Neural progenitor cell (in vitro differentiated cells): ENCODE data around the gene FBXL4. TPM values are rescaled to one million over a fixed set of nuclear protein-coding genes. Genes with fewer than 3 reads are reported as not detected.
"Not testable (repeated sequence)": the region's sequence is repeated elsewhere in the genome, so short reads cannot be mapped to it uniquely, and the experiment has no call there.

Source experiments
- DNase-seq: peaks from one replicate; pipeline ENCODE4 v3.0.0-alpha.2; 2016; ENCODE audit warnings: low spot score
- H2AFZ ChIP-seq: fragments of 200-600 bp; sonication (generic); replicated peaks from 2 replicates; pipeline ENCODE4 v1.6.1; 2016; ENCODE audit warnings: antibody characterized with exemption
- H3F3A ChIP-seq: fragments of 200-600 bp; sonication (generic); 2 replicates; pipeline ENCODE4 v1.6.1; 2016; ENCODE audit warnings: antibody characterized with exemption, low read depth
- H3K27ac ChIP-seq: fragments of 200-600 bp; sonication (generic); 2 replicates; pipeline ENCODE4 v1.5.1; 2016; ENCODE audit warnings: mild to moderate bottlenecking
- H3K27me3 ChIP-seq: fragments of 200-600 bp; sonication (generic); 2 replicates; pipeline ENCODE4 v1.6.1; 2016; ENCODE audit warnings: mild to moderate bottlenecking, moderate library complexity
- H3K36me3 ChIP-seq: fragments of 200-600 bp; sonication (generic); 2 replicates; pipeline ENCODE4 v1.5.1; 2016
- H3K4me1 ChIP-seq: fragments of 200-600 bp; sonication (generic); 2 replicates; pipeline ENCODE4 v1.6.1; 2016; ENCODE audit warnings: mixed run types
- H3K4me2 ChIP-seq: fragments of 200-600 bp; sonication (generic); 2 replicates; pipeline ENCODE4 v1.6.1; 2016
- H3K4me3 ChIP-seq: fragments of 200-600 bp; sonication (generic); 2 replicates; pipeline ENCODE4 v1.5.1; 2016
- H3K79me2 ChIP-seq: fragments of 200-600 bp; sonication (generic); 2 replicates; pipeline ENCODE4 v1.6.1; 2016; ENCODE audit warnings: low read depth
- H3K9ac ChIP-seq: fragments of 200-600 bp; sonication (generic); 2 replicates; pipeline ENCODE4 v1.6.1; 2016
- H3K9me3 ChIP-seq: fragments of 200-600 bp; sonication (generic); 2 replicates; pipeline ENCODE4 v1.5.1; 2016; ENCODE audit warnings: low read depth
- H4K20me1 ChIP-seq: fragments of 200-600 bp; sonication (generic); 2 replicates; pipeline ENCODE4 v1.6.1; 2016; ENCODE audit warnings: low read depth
- H3K27ac Mint-ChIP-seq: 3 replicates; pipeline ENCODE4 v1.8.0; 2021; ENCODE audit warnings: mixed read lengths
- H3K27me3 Mint-ChIP-seq: 2 replicates; pipeline ENCODE4 v1.8.0; 2022; ENCODE audit warnings: low read depth, mild to moderate bottlenecking, inconsistent platforms, moderate library complexity, mixed read lengths; ENCODE audit not compliant: insufficient read depth
- H3K36me3 Mint-ChIP-seq: 3 replicates; pipeline ENCODE4 v1.8.0; 2021; ENCODE audit warnings: mixed read lengths
- H3K4me1 Mint-ChIP-seq: 3 replicates; pipeline ENCODE4 v1.8.0; 2021; ENCODE audit warnings: mixed read lengths
- H3K4me3 Mint-ChIP-seq: 3 replicates; pipeline ENCODE4 v1.8.0; 2021; ENCODE audit warnings: mild to moderate bottlenecking, moderate library complexity, mixed read lengths
- H3K9me3 Mint-ChIP-seq: 3 replicates; pipeline ENCODE4 v1.8.0; 2020; ENCODE audit warnings: mixed read lengths
- CTCF ChIP-seq: fragments of 200-600 bp; sonication (generic); IDR thresholded peaks from 2 replicates; pipeline ENCODE4 v1.5.1; 2017; ENCODE audit warnings: antibody characterized with exemption, mild to moderate bottlenecking
- EZH2 ChIP-seq: fragments of 200-600 bp; sonication (generic); IDR thresholded peaks from 2 replicates; pipeline ENCODE4 v1.6.1; 2017; ENCODE audit warnings: antibody characterized with exemption, mild to moderate bottlenecking, moderate library complexity
- EZH2phosphoT487 ChIP-seq: fragments of 200-600 bp; sonication (generic); IDR thresholded peaks from 2 replicates; pipeline ENCODE4 v1.6.1; 2017; ENCODE audit warnings: antibody characterized with exemption
- total RNA-seq: library from RNA; depleted of rRNA; stranded (reverse); fragments of >200 nt; gene quantifications from 2 replicates; pipeline ENCODE4 v1.2.3, GENCODE V29; 2015; ENCODE audit warnings: low replicate concordance

FBXL4 gene
- total RNA-seq, 1 donor from 2014 or later, result 18.3 TPM

GRCh38 chr6:98909236-98909635, 38.5 kb downstream of the FBXL4 start:
- H3K9me3 Mint-ChIP-seq, result peaks cover 27% of the 10 kb centered on the region
- TF ChIP-seq CTCF (no peak), EZH2phosphoT487 (no peak), EZH2 (no peak)
- H3K27me3 ChIP-seq, result no peaks in the 10 kb centered on the region

GRCh38 chr6:98906342-98906741, 41.4 kb downstream of the FBXL4 start:
- H3F3A ChIP-seq, H3K79me2 ChIP-seq, H2AFZ ChIP-seq, DNase-seq, H3K4me3 Mint-ChIP-seq, H3K27me3 ChIP-seq, H3K27me3 Mint-ChIP-seq, H3K4me1 ChIP-seq, H3K27ac ChIP-seq, H4K20me1 ChIP-seq, H3K9me3 ChIP-seq, H3K4me1 Mint-ChIP-seq, H3K4me3 ChIP-seq, H3K27ac Mint-ChIP-seq, H3K4me2 ChIP-seq, H3K36me3 ChIP-seq, H3K9ac ChIP-seq, H3K9me3 Mint-ChIP-seq: not testable (repeated sequence)
- H3K36me3 Mint-ChIP-seq, result peaks cover 16% of the 10 kb centered on the region

More at GRCh38 chr6:98909236-98909635, 38.5 kb downstream of the FBXL4 start:
- no peaks in the 10 kb centered on the region for H3F3A ChIP-seq
- no peak overlapping the region for H3K27ac Mint-ChIP-seq
- no peak overlapping the region for H3K4me2 ChIP-seq
- no peak overlapping the region for H3K27ac ChIP-seq
- DNase-seq, result no peak
- no peak overlapping the region for H3K9ac ChIP-seq
- peaks cover 2% of the 10 kb centered on the region for H3K27me3 Mint-ChIP-seq
- H3K4me1 ChIP-seq, result no peaks in the 10 kb centered on the region
- no peaks in the 10 kb centered on the region for H4K20me1 ChIP-seq
- no peaks in the 10 kb centered on the region for H3K36me3 ChIP-seq
- H3K36me3 Mint-ChIP-seq, result peaks cover 29% of the 10 kb centered on the region
- no peak overlapping the region for H2AFZ ChIP-seq
- H3K9me3 ChIP-seq, result no peaks in the 10 kb centered on the region
- H3K4me1 Mint-ChIP-seq, result no peaks in the 10 kb centered on the region
- H3K4me3 Mint-ChIP-seq, result no peak overlapping the region
- H3K79me2 ChIP-seq, result no peaks in the 10 kb centered on the region
- H3K4me3 ChIP-seq, result no peak overlapping the region

DNA sequence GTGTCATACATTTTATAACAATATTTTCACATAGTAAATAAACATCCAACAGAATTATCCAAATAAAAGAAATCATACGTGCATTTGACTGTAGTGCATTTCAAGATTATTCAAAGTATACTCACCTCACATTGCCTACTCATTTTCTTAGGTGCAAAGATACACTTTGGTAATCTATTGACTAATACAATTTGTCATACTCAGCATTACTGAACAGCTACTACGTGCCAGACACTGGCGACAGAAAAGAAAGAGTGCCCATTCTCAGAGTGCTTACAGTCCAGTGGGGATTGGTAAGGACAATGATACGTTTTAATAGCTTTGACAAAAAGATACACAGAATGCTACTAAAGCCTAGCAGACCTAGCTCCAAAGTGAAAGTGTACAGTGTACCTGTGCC, 42.0 kb downstream of the FBXL4 start:
- peaks cover 7% of the 10 kb centered on the region for H3K9me3 Mint-ChIP-seq
- no peak for DNase-seq
- TF ChIP-seq EZH2phosphoT487 (no peak), CTCF (no peak), EZH2 (no peak)

DNA sequence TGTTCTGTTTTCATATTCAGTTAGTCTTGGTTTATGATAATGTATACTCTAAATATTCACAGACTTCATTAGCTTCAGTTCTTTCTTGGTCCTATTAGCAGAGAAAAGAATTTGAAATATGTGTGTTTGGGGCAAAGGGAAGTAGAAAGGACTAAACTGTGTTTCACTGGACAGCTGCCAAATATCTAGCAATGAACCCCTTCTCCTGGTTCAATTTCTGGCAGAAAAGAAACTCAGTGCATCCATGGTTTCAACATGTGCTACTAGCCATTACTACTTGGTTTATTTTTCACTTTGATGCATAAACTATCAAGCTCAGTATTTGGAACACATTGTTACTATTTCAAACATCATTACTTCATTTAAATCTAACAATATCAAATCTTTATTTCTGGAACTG, 43.6 kb downstream of the FBXL4 start:
- Histone ChIP-seq H3F3A (no peaks in the 10 kb centered on the region), H3K4me1 (no peaks in the 10 kb centered on the region), H3K36me3 (peaks cover 4% of the 10 kb centered on the region), H3K9ac (no peak overlapping the region), H3K79me2 (no peaks in the 10 kb centered on the region), H3K27me3 (no peaks in the 10 kb centered on the region), H3K4me2 (no peak overlapping the region), H4K20me1 (no peaks in the 10 kb centered on the region), H2AFZ (no peak overlapping the region), H3K9me3 (no peaks in the 10 kb centered on the region), H3K27ac (no peak overlapping the region), H3K4me3 (no peak overlapping the region)
- peaks cover 3% of the 10 kb centered on the region for H3K9me3 Mint-ChIP-seq
- no peak overlapping the region for H3K27ac Mint-ChIP-seq
- H3K27me3 Mint-ChIP-seq, result no peaks in the 10 kb centered on the region
- DNase-seq, result no peak
- H3K4me3 Mint-ChIP-seq, result no peak overlapping the region
- H3K36me3 Mint-ChIP-seq, result peaks cover 24% of the 10 kb centered on the region
- TF ChIP-seq EZH2 (no peak), CTCF (no peak), EZH2phosphoT487 (no peak)
- no peaks in the 10 kb centered on the region for H3K4me1 Mint-ChIP-seq

More for the DNA sequence above, 42.0 kb downstream of the FBXL4 start:
- H3F3A ChIP-seq, result no peaks in the 10 kb centered on the region
- no peaks in the 10 kb centered on the region for H3K27me3 ChIP-seq
- Mint-ChIP-seq H3K4me1 (no peaks in the 10 kb centered on the region), H3K27me3 (no peaks in the 10 kb centered on the region), H3K36me3 (peaks cover 18% of the 10 kb centered on the region), H3K27ac (no peak overlapping the region), H3K4me3 (no peak overlapping the region)
- no peaks in the 10 kb centered on the region for H3K79me2 ChIP-seq
- peaks cover 3% of the 10 kb centered on the region for H3K36me3 ChIP-seq
- no peak overlapping the region for H3K27ac ChIP-seq
- no peak overlapping the region for H3K9ac ChIP-seq
- no peaks in the 10 kb centered on the region for H3K9me3 ChIP-seq
- no peaks in the 10 kb centered on the region for H3K4me1 ChIP-seq
- H4K20me1 ChIP-seq, result no peaks in the 10 kb centered on the region
- H3K4me3 ChIP-seq, result no peak overlapping the region
- H2AFZ ChIP-seq, result no peak overlapping the region
- no peak overlapping the region for H3K4me2 ChIP-seq
